ENCODE results near the gene PRMT3.

PRMT3 gene

GRCh38 chr11:20529757-20530156, 142.2 kb downstream of the PRMT3 start (continued):
- TF ChIP-seq ZBTB11 (tag by site-specific recombination; conservative IDR thresholded peaks at IDR 0.05; ENCODE audit: low read depth) (no peak), ZNF645 (tag by site-specific recombination; IDR thresholded peaks at IDR 0.05) (no peak), ZBTB26 (tag by site-specific recombination; optimal IDR thresholded peaks at IDR 0.05) (no peak), OSR2 (tag by site-specific recombination; IDR thresholded peaks at IDR 0.05) (no peak), ZNF518A (tag by site-specific recombination; conservative IDR thresholded peaks at IDR 0.05; ENCODE audit: low read depth) (no peak)

GRCh38 chr11:20530942-20531703, 143.6 kb downstream of the PRMT3 start:
- no peak overlapping the region for H3K27ac ChIP-seq (ENCODE audit: extremely low read depth, low read depth, low read length)
- ChIA-PET POLR2A (no interaction called here), CTCF (no interaction called here)
- H3K36me3 ChIP-seq (ENCODE audit: control insufficient read depth in 2 of 2, insufficient read depth in 1 of 2, low read length in 2 of 2): no peaks in the 10 kb centered on the region
- H3K9me3 ChIP-seq (ENCODE audit: control insufficient read depth, insufficient read depth, low read depth, low read length): no peaks in the 10 kb centered on the region
- H3K4me1 ChIP-seq (ENCODE audit: control insufficient read depth, insufficient read depth, low read length): no peaks in the 10 kb centered on the region
- H3K4me3 ChIP-seq (ENCODE audit: low read depth, low read length): no peak overlapping the region
- TF ChIP-seq ZNF426 (tag by site-specific recombination; IDR thresholded peaks at IDR 0.05) (no peak), ZBTB21 (tag by site-specific recombination; IDR thresholded peaks at IDR 0.05) (no peak), BCL6B (tag by site-specific recombination; IDR thresholded peaks at IDR 0.05) (no peak), ZFP41 (tag by site-specific recombination; IDR thresholded peaks at IDR 0.05; ENCODE audit: borderline replicate concordance) (no peak), ZNF280D (tag by site-specific recombination; IDR thresholded peaks at IDR 0.05) (no peak), KLF8 (tag by site-specific recombination; IDR thresholded peaks at IDR 0.05) (no peak), ZNF433 (tag by site-specific recombination; IDR thresholded peaks at IDR 0.05; ENCODE audit: low read depth) (no peak), ZBTB49 (tag by site-specific recombination; IDR thresholded peaks at IDR 0.05; ENCODE audit: low read depth) (no peak), ZNF211 (tag by site-specific recombination; IDR thresholded peaks at IDR 0.05; ENCODE audit: low read depth) (no peak)
